ENCODE results near the gene UGT1A8.

UGT1A8 gene

DNA sequence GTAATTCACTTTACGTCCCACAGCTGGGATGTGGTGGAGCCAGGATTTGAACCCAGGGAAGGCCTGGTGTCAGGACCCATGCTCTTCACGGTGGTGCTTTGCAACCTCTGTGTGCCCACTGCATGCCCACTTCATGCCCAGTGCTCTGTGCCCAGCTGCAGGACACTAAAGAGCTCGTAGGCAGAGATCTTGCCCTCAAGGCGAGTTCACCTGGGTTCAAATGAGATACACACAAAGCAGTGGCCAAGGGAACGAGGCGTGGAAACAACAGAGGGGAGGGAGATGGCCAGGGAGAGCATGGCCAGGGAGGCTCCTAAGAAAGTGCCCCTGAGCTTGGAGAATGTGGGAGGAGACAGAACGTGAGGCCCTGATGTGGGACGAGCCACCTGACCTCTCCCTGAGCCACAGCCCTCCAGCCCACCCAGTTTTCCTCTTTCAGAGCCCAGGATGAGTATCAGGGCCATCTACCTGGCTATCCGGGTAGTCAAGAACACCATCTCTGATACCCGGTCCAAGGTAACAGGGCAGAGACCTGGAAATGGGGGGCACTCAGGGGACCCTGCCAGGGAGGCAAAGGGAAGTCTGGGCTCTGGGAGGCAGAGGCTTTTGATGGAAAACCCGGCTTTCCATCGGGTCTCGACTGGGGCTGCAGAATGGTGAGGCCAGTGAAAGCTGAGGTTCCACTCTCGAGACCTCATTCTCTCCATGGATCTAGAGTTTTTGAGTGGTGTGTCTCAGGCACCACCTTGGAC, 181.1 kb downstream of the UGT1A8 start:
- DNase-seq (ENCODE audit: low read depth in 3 of 3, low spot score in 1 of 3), result no peak

DNA sequence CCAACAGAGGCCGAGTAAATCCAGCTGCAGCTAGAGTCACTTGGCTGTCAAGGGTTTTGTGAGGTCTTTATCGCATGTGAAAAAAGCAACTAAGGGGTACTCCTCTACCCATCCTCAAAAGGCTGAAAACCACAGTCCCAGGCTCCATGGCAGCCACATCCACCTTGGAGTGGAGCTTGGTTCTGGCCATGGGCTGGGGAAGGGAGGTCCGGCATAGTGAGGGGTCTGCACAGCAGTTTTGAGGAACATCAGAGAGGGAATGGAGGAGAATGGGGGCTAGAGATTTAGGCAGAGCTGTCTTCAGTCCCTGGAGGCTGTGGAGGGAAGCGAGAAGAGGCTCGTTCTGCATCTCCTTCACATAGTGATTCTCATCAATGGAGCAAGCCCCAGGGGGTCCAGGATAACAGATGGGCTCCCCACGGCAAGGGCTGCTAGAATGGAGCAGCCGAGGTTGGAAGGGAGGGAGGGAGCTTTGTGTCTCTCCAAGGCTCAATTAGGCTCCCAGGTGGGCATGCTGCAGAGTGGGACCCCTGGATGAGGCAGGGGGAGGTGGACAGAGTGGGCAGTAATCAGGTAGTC, 181.7 kb downstream of the UGT1A8 start:
- DNase-seq (ENCODE audit: low read depth in 3 of 3, low spot score in 1 of 3), result no peak

DNA sequence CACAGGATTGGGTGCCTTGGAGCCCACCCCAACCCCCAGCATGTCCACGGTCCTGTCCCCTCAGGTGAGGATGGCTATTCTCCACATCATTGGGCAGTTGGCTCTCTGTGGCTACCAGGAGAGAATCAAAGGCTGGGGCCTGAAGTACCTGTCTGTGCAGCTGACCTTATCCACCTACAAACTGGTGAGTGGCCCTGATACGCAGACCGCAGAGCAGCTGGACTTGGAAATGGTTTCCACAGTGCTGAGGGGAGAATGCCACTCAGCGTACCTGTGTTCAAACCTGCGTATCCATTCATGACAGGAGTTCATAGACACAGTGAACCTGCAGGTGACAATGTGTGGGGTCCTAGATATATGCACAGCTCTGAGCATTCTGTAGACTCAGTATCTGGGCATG, 182.3 kb downstream of the UGT1A8 start:
- DNase-seq (ENCODE audit: low read depth in 3 of 3, low spot score in 1 of 3), result no peak

DNA sequence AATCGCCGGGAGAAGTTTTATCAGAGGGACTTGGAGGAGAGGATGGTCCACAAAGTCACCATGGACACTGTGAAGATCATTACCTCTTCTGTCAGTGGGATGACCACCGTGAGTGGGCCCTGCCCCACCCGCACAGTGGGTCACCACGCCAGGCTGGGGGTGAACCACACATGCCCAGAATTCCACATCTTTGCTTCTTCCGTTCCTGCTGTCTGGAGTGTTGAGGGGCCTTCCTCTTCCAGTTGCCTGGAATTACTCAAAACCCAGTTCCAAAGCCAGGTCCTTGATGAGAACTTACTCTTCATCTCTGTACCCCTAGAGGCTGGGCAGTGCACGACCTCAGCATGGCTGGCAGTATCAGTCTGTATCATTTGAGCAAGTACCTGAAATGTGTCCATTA, 182.8 kb downstream of the UGT1A8 start:
- DNase-seq (ENCODE audit: low read depth in 3 of 3, low spot score in 1 of 3), result no peak

DNA sequence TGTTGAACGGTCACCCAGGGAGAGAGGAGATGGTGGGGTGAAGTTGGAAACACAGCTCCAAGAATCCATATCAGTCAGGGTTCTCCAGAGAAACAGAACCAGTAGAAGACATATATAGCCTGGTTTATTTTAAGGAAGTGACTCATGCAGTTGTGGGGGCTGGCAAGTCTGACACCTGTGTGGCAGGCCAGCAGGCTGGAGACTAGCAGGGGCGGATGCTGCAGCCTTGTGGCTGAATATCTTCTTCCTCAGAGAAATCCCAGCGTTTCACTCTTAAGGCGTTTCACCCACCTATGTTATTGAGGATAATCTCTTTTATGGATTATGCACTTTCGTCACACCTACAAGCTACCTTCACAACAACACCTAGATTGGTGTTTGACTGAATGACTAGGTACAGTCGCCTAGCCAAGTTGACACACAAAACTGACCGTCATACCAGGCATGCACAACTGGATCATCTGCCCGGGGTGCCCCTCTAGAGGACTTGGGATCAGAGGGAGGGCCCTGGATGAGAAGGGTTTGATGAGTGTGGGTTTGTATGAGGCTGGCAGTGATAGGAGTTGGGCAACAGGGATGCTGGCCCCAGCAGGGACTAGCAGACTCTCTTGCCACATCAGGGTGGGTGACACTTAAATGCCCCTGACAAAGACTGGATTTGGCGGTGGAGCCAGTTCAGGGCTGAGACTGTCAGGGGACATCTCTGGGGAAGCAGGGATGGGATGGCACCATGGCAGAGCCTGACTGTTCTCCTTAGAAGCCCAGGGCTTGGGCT, 184.1 kb downstream of the UGT1A8 start:
- DNase-seq (ENCODE audit: low read depth in 3 of 3, low spot score in 1 of 3), result no peak

DNA sequence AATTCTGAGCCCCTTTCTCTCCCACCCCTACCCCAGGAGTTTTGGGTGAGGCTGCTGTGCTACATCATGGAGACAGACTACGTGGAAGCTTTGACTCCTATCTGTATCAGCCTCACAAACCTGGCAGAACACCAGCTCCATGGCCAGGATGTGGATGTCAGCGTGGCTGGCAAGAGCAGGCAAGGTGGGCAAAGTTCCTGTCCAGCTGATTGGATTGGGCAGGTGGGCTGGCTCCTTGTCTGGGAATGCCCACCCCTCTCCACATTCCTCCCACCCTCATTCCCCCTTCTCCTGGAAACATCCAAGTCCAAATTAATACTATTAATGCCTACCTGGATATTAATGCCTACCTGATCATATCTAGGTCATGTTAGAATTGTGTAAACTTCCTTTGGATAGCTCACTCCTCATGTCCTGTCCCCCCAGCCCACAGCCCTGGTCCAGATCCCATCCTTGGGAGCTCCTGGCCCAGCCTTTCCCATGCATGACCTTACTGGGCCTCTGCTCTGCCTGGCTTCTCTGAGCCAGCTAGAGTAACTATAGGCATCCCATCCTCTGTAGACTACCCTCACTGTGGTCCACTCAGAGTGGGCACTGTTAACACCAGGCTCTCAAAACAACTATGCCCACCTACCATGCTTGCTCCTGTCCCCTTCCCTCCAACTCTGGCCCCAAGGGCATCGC, 184.8 kb downstream of the UGT1A8 start:
- DNase-seq (ENCODE audit: low read depth in 3 of 3, low spot score in 1 of 3), result no peak

DNA sequence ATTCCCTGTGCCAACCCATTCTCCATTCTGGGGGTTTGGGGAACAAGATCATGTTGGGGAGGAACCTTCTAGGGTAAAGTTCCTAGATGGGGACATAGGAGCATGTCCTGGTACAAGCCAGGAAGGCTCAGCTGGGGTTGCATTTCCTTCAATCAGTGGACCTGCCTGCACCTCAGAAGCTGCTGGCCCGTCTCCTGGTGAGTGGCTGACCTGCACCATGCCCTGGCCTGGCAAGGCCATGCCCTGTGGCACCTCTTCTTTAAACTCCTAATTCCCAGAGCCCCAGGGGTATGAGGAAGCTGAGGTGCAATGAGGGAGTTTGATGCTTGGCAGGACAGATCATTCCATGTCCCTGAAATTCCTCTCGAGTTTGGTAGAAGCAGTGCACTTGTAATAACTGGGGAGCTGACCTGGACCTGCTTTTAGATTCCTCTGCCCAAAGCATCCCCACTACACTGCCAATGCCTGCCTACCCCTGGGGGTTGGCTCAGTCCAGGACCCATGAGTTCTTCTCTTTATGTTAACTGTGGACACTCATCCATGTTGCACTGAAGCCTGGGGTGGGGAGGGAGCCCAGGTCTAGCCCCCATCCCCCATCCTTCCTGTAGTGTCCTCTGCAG, 186.0 kb downstream of the UGT1A8 start:
- no peak for DNase-seq (ENCODE audit: low read depth in 3 of 3, low spot score in 1 of 3)

DNA sequence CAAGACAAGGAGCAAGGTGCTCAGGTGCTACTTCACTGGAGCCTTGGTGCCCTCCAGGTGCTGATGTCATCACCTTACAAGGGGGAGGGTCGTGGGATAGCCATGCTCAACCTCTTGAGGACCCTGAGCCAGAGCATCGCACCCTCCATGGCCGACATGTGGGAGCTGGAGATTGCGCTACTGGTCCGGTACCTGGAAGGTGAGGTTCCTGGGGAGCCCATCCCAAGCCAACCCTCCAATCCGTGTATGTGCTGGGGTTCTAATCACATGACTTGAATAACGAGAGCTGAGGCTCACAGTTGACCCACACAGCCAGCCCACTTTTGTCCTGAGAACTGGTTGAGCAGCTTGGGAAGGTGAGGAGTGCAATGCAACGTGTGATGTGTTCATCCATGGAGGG, 186.6 kb downstream of the UGT1A8 start:
- DNase-seq (ENCODE audit: low read depth in 3 of 3, low spot score in 1 of 3), result no peak

DNA sequence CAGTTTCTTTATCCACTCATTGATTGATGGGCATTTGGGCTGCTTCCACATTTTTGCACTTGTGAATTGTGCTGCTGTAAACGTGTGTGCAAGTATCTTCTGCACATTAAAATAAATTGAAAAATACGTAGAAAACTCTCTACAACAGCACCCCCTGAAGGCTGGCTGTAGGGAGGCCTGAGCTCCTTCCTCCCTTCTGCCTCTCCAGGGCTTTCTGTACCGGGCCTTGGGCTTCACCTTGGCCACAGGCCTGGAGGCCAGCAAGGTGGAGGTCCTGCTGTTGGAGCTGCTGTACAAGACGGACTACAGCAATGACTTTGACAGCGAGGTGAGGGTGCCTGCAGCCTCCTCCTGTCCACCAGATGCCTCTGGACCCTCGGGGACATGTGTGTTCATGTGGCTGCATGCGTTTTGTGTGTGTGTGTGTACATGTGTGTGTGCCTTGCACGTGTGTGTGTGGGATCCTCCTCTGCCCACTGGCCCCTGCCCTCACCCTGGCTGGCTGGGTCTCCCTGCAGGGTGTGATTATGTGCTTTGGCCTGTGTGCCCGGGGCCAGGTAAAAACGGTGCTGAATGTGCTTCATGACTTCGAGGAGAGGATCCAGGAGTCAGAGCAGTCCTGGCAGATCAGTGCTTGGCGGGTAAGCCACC, 189.9 kb downstream of the UGT1A8 start:
- DNase-seq (ENCODE audit: low read depth in 3 of 3, low spot score in 1 of 3), result no peak

DNA sequence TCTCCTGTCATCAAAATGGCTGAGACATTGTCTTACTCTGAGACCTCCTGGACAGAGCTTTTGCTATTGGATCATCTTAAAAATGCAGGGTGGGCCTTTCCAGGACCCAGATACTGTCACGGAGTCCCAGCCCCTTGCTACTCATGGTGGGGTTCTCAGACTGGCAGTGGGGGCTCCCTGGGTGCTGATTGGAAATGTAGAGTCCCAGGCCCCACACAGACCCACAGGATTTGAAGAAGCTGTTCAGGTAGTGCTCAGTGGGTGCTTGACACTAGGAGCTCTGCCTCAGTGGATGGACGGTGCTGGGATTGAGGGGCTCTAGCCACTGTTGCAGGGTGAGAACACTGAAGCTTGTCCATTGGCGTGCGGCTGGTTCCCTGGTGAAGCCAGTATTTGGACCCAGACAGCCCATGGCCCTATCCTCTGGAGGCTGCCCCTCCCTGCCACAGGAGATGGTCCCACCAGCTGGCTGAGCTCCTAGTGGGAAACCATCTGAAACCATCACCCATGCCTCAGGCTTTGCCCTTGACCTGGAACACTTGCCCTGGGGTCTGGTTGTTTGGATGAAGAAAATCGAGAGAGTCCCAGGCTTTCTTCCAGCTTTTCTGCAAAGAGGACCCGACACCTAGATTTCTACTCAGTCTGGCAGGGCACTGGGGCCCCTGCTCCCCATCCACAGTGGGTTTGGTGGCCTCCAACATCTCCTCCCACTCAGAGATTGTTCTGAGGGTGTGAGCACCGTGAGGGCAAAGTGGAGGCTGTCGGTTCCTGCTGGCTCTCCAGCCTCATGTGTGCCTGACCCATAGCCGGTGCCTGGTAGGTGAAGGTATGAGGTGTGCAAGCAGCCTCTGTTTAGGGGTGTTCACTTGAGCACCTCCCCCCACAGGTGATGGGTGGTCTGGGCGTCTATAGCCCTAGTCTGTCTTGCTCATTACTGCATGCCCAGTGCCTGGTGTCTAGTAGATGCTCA, 190.8 kb downstream of the UGT1A8 start:
- no peak for DNase-seq (ENCODE audit: low read depth in 3 of 3, low spot score in 1 of 3)

DNA sequence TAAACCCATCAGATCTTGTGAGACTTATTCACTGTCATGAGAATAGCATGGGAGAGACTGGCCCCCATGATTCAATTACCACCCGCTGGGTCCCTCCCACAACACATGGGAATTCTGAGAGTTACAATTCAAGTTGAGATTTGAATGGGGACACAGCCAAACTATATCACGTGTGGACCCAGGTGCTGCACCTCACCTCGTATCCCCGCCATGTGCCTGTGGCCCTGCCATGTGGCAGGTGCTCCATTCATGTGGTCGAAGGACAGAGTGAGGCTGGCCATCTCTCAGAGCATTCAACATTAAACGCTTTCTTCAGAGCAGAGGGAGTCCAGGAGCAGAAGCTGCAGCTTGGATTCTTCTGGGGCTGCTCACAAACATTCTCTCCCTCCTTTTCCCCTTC, 193.0 kb downstream of the UGT1A8 start:
- no peak for DNase-seq (ENCODE audit: low read depth in 3 of 3, low spot score in 1 of 3)

DNA sequence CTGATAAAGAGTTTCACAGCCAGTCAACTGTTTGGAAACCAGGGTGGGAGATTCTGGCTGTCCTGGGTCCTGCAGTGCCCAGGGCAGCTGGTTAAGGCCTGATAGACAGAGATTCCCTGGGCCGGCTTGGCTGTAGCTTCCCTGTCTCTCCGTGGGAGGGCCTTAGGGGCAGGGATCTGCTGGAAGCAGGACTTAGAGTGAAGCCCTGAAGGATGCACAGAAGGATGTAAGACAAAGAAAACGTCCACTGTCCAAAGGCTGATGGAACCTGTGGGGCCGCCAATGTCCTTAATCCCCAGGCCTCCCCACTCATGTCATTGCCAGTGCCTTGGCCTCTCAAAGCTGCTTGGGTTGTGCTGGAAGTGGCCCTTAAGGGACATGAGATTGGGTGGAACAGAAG, 193.7 kb downstream of the UGT1A8 start:
- no peak for DNase-seq (ENCODE audit: low read depth in 3 of 3, low spot score in 1 of 3)

DNA sequence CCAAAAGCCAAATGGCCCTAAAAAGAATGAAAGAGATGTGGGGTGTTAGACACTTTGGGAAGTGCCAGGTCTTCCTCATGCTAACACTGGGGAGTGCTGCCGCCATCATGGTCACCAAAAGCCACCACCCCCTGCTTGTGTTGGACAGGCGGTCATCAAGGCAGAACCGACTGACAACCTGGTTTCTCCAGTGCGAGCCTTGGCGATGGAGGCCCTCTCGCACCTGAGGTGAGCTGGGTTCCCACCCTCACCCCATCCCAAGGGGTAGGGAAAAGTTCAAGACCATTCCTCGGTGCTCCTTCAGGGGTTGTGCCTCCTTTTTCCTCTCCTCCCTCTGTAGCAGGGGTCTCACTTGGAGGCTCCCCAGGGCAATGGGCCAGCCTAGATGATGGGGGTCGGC, 194.3 kb downstream of the UGT1A8 start:
- no peak for DNase-seq (ENCODE audit: low read depth in 3 of 3, low spot score in 1 of 3)

DNA sequence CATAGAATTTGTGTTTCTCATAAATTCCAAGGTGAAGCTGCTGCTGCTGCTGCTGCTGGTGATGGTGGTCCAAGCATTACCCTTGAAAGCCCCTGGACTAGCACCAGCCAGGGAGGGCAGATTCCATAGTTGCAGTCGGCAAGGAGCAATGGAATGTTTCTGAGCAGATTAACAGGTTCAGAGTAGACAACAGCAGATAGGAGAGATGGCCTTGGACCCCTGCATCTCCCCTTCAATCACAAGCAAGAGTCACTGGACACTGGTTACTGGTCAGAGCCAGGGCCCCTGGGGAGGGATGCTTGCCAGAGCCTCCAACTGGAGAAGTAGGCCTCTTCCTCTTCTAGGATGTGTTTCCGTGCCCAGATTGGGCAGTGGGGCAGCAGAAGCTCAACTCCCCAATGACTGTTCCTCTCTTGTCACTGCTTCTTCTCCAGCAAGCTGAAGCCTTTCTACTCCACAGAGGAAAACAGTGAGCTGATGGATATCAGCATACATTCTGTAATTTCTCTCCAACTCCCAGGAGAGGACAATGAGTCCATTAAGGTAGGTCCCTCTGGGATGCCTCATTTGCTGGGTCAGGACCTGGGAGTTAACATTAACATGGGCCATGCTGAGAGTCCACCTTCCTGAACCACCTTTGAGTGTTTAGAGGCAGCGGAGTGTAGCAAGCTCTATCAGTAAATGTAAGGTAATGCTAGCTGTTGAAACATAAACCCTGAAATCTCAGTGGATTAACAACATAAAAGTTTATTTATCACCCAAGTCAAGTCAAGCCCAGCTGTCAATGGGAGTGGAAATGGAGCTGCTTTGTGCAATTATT, 196.0 kb downstream of the UGT1A8 start:
- no peak for DNase-seq (ENCODE audit: low read depth in 3 of 3, low spot score in 1 of 3)

DNA sequence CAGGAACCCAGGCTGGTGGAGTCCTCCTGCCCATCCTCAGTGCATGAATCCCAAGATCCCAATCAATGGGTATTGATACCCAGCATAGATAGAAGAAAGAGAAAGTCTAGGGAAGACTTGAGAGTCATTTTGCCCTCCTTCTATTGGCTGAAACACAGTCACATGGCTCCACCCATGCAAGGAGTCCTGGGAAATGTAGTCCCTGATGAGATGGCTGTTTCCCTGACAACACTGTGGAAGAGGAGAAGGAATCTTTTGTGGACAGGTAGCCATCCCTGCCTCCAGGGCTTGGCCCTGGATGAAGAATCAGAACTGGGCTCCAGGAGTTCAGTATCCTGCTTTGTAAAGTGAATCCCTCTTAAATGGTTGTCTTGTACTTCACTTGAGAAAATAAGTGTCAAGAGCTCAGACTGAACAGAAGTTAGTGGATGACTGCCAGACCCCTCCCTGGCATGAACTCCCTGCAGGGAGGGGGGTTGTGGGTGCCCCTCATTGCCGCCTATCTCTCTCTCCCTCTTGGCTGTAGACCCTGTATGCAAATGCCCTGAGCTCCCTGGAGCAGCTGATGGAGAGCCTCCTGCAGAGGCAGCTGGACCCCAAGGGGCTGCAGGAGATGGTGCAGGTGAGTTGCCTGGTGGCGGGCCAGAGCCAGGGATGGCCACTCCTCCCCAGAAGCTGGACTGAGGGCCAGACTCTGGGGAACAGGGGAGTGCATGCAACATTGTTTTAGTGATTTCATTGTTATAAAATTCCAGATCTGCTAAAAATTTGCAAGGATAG, 196.8 kb downstream of the UGT1A8 start:
- no peak for DNase-seq (ENCODE audit: low read depth in 3 of 3, low spot score in 1 of 3)

DNA sequence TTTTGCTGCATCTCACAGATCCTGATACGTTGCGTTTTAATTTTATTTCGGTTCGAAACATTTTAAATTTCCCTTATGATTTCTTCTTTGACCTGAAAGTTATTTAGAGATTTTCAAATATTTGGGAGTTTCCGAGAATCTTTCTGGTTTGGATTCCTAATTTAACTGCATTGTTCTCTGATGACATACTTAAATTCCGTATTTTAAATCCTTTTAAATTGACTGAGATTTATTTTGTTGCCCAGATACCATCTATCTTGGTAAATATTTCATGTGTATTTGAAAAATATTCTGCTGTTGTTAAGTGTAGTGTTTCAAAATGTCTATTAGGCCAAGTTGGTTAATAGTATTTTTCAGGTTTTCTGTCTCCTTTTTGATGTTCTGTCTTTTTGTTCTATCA, 198.4 kb downstream of the UGT1A8 start:
- DNase-seq (ENCODE audit: low read depth in 3 of 3, low spot score in 1 of 3), result no peak

DNA sequence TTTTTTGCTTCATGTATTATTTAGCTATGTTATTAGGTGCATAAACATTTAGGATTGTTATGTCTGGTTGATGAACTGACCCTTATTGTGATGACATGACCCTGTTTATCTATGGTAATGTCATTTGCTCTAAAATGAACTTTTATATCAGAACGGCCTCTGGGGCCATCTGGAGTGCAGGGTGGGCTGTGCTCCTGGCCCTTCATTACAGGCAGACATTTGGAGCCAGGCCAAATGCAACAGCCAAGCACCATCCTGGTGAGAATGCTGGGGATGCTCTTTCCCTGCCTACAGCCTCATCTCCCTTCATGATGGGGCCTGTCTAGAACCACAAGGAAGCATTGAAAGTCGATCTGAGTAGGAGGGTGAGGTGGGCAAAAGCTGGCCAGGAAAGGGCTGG, 198.9 kb downstream of the UGT1A8 start:
- no peak for DNase-seq (ENCODE audit: low read depth in 3 of 3, low spot score in 1 of 3)

DNA sequence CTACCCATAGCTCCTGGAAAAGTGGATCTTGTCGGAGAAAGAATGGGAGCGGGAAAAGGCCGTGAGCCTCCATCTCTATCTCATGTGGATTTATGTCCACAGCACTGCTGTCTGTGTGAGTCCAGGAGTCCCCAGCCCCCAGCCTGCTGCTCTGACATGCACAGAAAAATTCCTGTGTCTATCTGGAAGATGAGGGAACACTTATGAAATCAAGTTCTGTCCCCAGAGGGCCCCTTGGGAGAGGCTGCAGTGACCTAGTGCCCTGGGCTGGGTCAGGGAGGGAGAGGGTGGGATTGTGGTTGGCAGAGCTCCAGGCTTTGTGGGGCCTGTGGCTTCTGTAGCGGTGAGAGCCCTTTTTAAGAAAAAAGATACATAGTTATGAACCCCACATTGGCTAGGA, 199.3 kb downstream of the UGT1A8 start:
- DNase-seq (ENCODE audit: low read depth in 3 of 3, low spot score in 1 of 3), result no peak
